Measurements from ENCODE around the gene RDH14.

RDH14 gene

GRCh38 chr2:18560031-18560796 is at the start of gene RDH14:
TSS of gene RDH14 (minus strand) at chr2:18560653. CDS start at chr2:18560572, 81 bp downstream.
- peak; percentile 93 to 97 for DNase-seq

DNA sequence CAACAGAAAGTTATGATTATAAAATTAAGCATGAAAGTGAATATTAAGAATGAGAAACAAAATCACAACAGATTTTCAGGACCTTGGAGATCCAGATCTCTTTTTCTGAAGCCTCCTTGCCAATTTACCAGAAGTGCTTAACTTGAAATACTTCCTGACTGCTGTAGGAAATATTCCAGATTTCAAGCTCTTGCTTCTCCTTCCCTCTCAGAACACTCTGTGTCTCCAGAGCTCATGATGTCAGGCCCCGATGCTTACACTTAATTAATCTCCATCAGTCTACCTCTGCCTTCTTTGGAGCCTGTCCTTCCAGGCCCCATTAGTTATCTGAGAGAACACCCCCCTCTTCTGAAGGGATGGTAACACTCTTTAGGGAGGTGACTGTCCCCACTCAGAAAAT is 49.6 kb upstream of the RDH14 start:
- DNase-seq = no peak

DNA sequence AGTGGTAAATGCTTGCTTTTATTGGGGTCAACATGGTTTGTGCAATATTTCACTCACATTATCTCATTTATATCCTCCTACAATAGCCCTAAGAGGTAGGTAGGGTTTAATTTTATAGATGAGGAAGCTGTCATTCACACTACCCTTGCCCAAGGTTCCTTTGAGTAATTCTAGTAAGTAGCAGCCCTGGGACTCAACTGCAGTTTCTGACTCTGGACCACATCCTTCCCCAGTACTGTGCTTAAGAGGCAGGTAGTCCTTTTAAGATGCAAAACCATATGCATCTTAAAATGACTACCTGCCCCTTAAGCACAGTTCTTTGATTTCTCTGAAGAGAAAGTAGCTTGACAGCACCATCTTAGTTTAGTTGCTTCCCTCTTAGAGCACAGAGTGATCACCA is 44.7 kb upstream of the RDH14 start:
- DNase-seq = no peak

GRCh38 chr2:18604531-18604885 is 44.1 kb upstream of the RDH14 start:
- no peak for DNase-seq

- DNase-seq = no peak
Observed at GRCh38 chr2:18603854-18604530, 43.5 kb upstream of the RDH14 start.

- no peak for DNase-seq
Observed at GRCh38 chr2:18602298-18602697, 41.8 kb upstream of the RDH14 start.

GRCh38 chr2:18600255-18600613 is 39.8 kb upstream of the RDH14 start:
- no peak for DNase-seq

DNA sequence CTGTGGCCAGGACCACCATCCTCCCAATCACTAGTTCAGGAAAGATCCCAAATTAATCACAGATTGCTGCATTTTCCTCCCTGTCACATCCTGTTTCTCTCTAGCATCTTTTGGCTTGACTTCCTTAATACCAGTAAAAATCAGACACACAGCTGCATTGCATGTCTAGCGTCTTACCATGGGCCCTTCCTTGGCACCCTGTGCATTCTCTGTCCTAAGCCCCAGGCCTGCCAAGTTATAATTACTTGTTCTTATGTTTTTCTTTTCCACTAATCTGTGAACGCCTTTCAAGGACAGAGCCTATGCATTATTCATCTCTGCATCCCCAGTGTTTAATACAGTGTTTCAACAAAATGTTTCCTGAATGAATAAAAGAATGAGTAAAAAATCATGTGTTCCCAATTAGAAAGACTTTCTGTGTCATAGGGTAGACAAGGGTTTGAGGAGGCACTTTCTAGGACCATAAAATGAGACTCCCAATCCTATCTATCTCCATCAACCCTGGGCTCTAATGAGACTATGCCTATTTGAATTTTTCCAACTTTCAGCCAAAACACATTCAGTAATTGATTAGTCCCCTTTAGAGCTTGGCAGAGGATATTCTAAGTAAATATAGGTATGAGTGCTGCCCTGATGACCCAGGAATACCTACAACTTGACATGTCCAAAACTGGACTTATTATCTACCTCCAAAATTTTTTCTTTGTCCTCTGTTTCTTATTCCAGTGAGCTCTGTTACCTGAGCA is 39.2 kb upstream of the RDH14 start:
- no peak for DNase-seq

- DNase-seq = no peak
Observed at GRCh38 chr2:18598848-18599484, 38.5 kb upstream of the RDH14 start.

GRCh38 chr2:18597618-18598017 is 37.2 kb upstream of the RDH14 start:
- DNase-seq = no peak

DNA sequence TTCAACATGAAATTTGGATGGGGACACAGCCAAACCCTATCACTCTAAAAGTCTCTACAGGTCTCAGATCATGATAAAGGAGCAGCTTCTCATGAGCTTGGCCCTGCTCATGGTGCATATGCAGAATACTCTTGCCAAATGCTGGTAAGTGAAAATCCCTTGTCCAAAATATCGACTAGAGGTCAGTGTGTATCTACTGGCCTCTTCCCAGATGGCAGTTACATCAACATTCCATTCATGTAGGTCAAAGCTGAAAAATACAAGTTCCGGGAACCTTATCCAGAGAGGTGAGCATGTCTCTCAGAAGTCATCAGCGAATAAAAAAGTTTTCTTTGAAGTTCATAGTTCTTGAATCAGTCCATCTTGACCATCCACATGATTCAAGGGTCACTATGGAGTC is 36.5 kb upstream of the RDH14 start:
- DNase-seq = no peak

- DNase-seq = no peak
Observed at GRCh38 chr2:18593496-18593895, 33.0 kb upstream of the RDH14 start.

DNA sequence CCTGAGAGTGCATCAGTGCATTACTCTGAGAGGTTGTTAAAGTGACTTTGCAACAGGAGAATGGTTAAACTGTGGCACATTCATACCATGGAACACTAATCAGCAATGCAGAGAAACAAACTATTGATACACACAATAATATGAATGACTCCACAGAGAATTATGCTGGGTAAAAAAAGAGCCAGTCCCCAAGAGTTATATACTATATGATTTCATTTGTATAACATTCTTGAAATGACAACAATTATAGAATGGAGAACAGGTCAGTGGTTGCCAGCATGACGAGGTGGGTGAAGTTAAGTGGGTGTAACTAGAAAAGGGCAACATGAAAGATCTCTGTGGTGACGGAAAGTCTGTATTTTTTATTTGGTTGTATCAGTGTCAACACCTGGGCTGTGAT is 31.9 kb upstream of the RDH14 start:
- DNase-seq = no peak

GRCh38 chr2:18589354-18589753 is 28.9 kb upstream of the RDH14 start, which contains the start of gene NT5C1B:
TSS of gene NT5C1B (minus strand) at chr2:18589569. CDS start at chr2:18589468, 101 bp downstream.
- no peak for DNase-seq

GRCh38 chr2:18588802-18589201 is 28.3 kb upstream of the RDH14 start:
- no peak for DNase-seq

- DNase-seq = no peak
Observed at GRCh38 chr2:18588049-18588448, 27.6 kb upstream of the RDH14 start.

DNA sequence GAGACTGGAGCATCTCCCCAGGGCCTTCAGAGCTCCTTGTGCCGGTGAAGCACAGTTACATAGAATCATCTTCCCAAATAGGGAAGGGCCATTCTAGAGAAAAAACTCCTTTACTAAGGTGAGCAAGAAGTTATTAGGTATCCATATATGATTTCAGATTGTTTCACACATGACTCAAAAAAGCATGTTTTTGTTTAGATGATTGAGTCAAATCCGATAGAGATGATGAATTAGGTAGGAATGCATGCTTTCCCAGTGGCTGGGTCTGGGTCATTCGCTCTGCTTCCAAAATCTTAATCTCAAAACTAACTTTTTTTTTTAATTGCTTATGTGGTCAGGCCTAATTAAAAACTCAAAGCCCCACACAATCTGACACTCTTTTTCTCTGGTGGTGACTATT is 25.1 kb upstream of the RDH14 start:
- DNase-seq = no peak

GRCh38 chr2:18584608-18584954 is 24.1 kb upstream of the RDH14 start:
- DNase-seq = no peak

- DNase-seq = no peak
Observed at GRCh38 chr2:18583905-18584607, 23.6 kb upstream of the RDH14 start.

DNA sequence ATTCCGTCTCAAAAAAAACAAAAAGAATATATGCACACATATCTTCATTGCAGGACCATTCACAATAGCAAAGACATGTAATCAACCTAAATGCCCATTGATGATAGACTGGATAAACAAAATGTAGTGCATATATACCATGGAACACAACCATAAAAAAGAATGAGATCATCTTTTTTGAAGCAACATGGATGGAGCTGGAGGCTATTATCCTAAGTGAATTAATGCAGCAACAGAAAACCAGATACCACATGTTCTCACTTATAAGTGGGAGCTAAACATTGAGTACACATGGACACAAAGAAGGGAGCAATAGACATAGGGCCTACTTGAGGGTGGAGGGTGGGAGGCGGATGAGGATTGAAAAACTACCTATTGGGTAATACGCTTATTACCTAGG is 20.2 kb upstream of the RDH14 start:
- DNase-seq = no peak

- DNase-seq = no peak
Observed at GRCh38 chr2:18578033-18578432, 17.6 kb upstream of the RDH14 start.

DNA sequence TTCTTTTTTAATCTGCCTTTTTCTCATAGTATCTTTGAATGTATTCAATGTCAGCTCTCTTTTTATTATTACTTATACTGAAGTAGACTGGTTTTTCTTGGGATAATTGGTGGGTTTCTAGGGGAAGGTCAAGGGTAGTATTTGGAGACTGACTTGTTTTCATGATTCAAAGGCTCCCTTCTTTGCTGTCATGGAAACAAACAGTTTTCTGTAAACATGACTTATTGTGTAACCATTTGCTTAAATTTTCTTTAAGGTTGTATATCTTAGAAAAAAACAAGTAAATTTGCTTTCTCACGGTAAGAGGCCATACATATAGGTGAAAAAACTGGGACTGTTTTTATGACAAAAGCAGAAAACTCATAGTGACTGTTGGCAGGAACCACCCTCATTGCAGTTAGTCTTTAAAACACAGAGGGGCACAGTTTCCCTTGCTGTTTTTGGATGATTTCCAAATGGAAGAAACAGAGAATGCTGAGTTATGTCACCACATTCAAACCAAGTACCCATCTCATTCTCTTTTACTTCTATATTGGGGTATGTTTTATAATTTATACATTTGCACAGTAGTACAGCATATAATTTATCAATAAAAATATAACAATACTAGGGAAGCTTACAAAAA is 5.8 kb upstream of the RDH14 start:
- DNase-seq = no peak

DNA sequence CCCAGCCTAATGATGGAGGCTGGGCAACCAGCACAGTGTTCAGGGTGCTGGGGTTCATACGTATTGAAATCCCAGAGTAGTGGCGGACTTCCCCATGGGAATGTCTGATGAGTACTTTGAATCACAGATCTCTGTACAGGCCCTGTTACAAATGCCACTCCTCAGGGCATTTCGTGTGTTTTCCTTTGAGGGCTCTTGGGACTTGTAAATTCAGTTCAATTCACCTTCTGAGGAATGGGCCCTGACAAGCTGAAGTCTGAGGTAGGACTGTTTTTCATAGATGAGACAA is 288 bp upstream of the RDH14 start:
- DNase-seq = no peak
